Measurements from ENCODE around the gene AREL1. TPM values are rescaled to one million over a fixed set of nuclear protein-coding genes. Genes with fewer than 3 reads are reported as not detected.

AREL1 gene
- total and polyA plus RNA-seq, 2 of the 8 experiments (the other 6 are each of a cell fraction or from before 2014, with no cell fraction given) = 31.4 to 49.1 TPM

- TF ChIP-seq RAD21 (IDR thresholded peaks at IDR 0.05 in 1 of 2, conservative IDR thresholded peaks at IDR 0.05 in 1 of 2; ENCODE audit: low read depth in 2 of 2, low read length in 2 of 2) (no peak), SP2 (IDR thresholded peaks at IDR 0.05; ENCODE audit: low read length) (no peak), CBX5 (IDR thresholded peaks at IDR 0.05; ENCODE audit: low read depth, low read length) (no peak), SIX5 (IDR thresholded peaks at IDR 0.05; ENCODE audit: low read depth, low read length) (no peak), BACH1 (IDR thresholded peaks at IDR 0.05; ENCODE audit: low read length) (no peak)
Observed at GRCh38 chr14:74684434-74684833, 28.4 kb downstream of the AREL1 start (continued).
